ENCODE data around the gene SPINT1. TPM values are rescaled to one million over a fixed set of nuclear protein-coding genes. Genes with fewer than 3 reads are reported as not detected.

SPINT1 gene
- total and polyA plus RNA-seq, 2 donors (not counting 1 experiment from before 2014, with no cell fraction given): under 0.01 to 0.09 TPM

DNA sequence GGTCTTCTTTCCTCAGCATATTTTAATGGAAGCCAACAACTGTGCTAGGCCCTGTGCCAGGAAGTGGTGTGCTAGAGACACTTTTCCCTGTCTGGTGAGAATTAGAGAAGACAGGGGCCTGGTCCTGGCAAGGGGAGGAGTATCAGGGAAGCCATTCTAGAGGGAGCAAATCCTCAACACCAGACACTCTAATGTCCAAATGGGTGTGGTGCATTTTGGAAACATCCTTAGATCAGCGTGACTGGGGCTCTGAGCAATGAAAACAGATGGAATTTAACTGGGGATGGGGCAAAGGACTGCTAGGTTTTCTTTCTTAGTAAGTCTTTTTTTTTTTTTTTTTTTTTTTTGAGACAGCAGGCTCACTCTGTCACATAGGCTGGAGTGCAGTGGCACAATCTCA lies 42.7 kb downstream of the SPINT1 start:
- Histone ChIP-seq H3K36me3 (ENCODE audit: control insufficient read depth, insufficient read depth, low read length) (no peaks in the 10 kb centered on the region), H3K27ac (ENCODE audit: insufficient read depth, low read length) (no peak overlapping the region), H3K27me3 (ENCODE audit: control insufficient read depth, insufficient read depth, low read length) (no peaks in the 10 kb centered on the region), H3K79me2 (ENCODE audit: control insufficient read depth, insufficient read depth, low read length) (no peaks in the 10 kb centered on the region), H3K9ac (ENCODE audit: insufficient read depth, low read length) (no peak overlapping the region), H3K9me3 (ENCODE audit: control insufficient read depth, insufficient read depth, low read depth, low read length) (no peaks in the 10 kb centered on the region), H2AFZ (ENCODE audit: low read length) (no peak overlapping the region), H3K4me2 (ENCODE audit: extremely low read depth, insufficient read depth, low read length) (no peak overlapping the region), H3K4me3 (replicated peaks in 1 of 4; ENCODE audit: control extremely low read depth in 1 of 4, insufficient read depth in 1 of 4, low read depth in 3 of 4, low read length in 4 of 4) (no peak overlapping the region), H4K20me1 (ENCODE audit: control insufficient read depth, extremely low read depth, insufficient read depth, low read length) (no peaks in the 10 kb centered on the region), H3K4me1 (ENCODE audit: control insufficient read depth, extremely low read depth, insufficient read depth, low read length) (no peaks in the 10 kb centered on the region)
- TF ChIP-seq EZH2 (IDR thresholded peaks at IDR 0.05; ENCODE audit: low read length, missing control alignments) (no peak), CTCF (conservative IDR thresholded peaks at IDR 0.05 in 1 of 2, IDR thresholded peaks at IDR 0.05 in 1 of 2; ENCODE audit: low read depth in 1 of 2, low read length in 2 of 2) (no peak)
- no peak for DNase-seq (ENCODE audit: low read depth in 2 of 2)

DNA sequence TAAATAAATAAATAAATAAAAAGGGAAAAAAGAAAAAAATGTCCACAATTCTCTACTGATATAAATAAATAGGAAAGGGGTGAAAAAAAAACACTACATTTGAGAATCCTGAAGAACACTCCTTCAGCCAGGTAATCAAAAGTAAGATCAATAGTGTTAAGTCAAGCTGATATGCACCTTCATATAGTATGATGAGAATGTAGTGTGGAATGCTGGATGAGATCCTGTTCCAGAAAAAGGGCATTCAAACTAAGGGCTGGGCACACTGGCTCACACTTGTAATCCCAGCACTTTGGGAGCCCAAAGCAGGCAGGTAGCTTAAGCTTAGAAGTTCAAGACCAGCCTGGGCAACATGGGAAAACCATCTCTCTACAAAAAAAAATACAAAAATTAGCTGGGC lies 45.3 kb downstream of the SPINT1 start:
- DNase-seq (ENCODE audit: low read depth in 2 of 2): no peak
- H3K9ac ChIP-seq (ENCODE audit: insufficient read depth, low read length): no peak overlapping the region
- no peak for TF ChIP-seq CTCF (conservative IDR thresholded peaks at IDR 0.05 in 1 of 2, IDR thresholded peaks at IDR 0.05 in 1 of 2; ENCODE audit: low read depth in 1 of 2, low read length in 2 of 2)
- no peak for TF ChIP-seq EZH2 (IDR thresholded peaks at IDR 0.05; ENCODE audit: low read length, missing control alignments)
- no peaks in the 10 kb centered on the region for H4K20me1 ChIP-seq (ENCODE audit: control insufficient read depth, extremely low read depth, insufficient read depth, low read length)
- H3K4me3 ChIP-seq (replicated peaks in 1 of 4; ENCODE audit: control extremely low read depth in 1 of 4, insufficient read depth in 1 of 4, low read depth in 3 of 4, low read length in 4 of 4): no peak overlapping the region
- no peak overlapping the region for H3K4me2 ChIP-seq (ENCODE audit: extremely low read depth, insufficient read depth, low read length)
- H3K36me3 ChIP-seq (ENCODE audit: control insufficient read depth, insufficient read depth, low read length): no peaks in the 10 kb centered on the region
- H3K4me1 ChIP-seq (ENCODE audit: control insufficient read depth, extremely low read depth, insufficient read depth, low read length): no peaks in the 10 kb centered on the region
- no peaks in the 10 kb centered on the region for H3K79me2 ChIP-seq (ENCODE audit: control insufficient read depth, insufficient read depth, low read length)
- H3K27ac ChIP-seq (ENCODE audit: insufficient read depth, low read length): no peak overlapping the region
- H2AFZ ChIP-seq (ENCODE audit: low read length): no peak overlapping the region
- H3K9me3 ChIP-seq (ENCODE audit: control insufficient read depth, insufficient read depth, low read depth, low read length): no peaks in the 10 kb centered on the region
- no peaks in the 10 kb centered on the region for H3K27me3 ChIP-seq (ENCODE audit: control insufficient read depth, insufficient read depth, low read length)

GRCh38 chr15:40891138-40891537 lies 47.3 kb downstream of the SPINT1 start:
- Histone ChIP-seq H3K4me3 (replicated peaks in 1 of 4; ENCODE audit: control extremely low read depth in 1 of 4, insufficient read depth in 1 of 4, low read depth in 3 of 4, low read length in 4 of 4) (no peak overlapping the region), H3K9ac (ENCODE audit: insufficient read depth, low read length) (no peak overlapping the region), H3K4me2 (ENCODE audit: extremely low read depth, insufficient read depth, low read length) (no peak overlapping the region), H2AFZ (ENCODE audit: low read length) (no peak overlapping the region), H3K4me1 (ENCODE audit: control insufficient read depth, extremely low read depth, insufficient read depth, low read length) (peaks cover 8% of the 10 kb centered on the region), H4K20me1 (ENCODE audit: control insufficient read depth, extremely low read depth, insufficient read depth, low read length) (no peaks in the 10 kb centered on the region), H3K36me3 (ENCODE audit: control insufficient read depth, insufficient read depth, low read length) (peaks cover 5% of the 10 kb centered on the region), H3K27ac (ENCODE audit: insufficient read depth, low read length) (no peak overlapping the region), H3K27me3 (ENCODE audit: control insufficient read depth, insufficient read depth, low read length) (no peaks in the 10 kb centered on the region), H3K9me3 (ENCODE audit: control insufficient read depth, insufficient read depth, low read depth, low read length) (no peaks in the 10 kb centered on the region), H3K79me2 (ENCODE audit: control insufficient read depth, insufficient read depth, low read length) (peaks cover 16% of the 10 kb centered on the region)
- DNase-seq (ENCODE audit: low read depth in 2 of 2): no peak
- no peak for TF ChIP-seq CTCF (conservative IDR thresholded peaks at IDR 0.05 in 1 of 2, IDR thresholded peaks at IDR 0.05 in 1 of 2; ENCODE audit: low read depth in 1 of 2, low read length in 2 of 2)
- no peak for TF ChIP-seq EZH2 (IDR thresholded peaks at IDR 0.05; ENCODE audit: low read length, missing control alignments)

All from fibroblast of lung (primary cell).